Measurements from ENCODE around the gene HTRA2. TPM values are rescaled to one million over a fixed set of nuclear protein-coding genes. Genes with fewer than 3 reads are reported as not detected.

Gene HTRA2
- total and polyA plus RNA-seq, 3 experiments from 2014 or later = 26.0 to 82.1 (median 81.0) TPM

- H3K36me3 Mint-ChIP-seq = no peaks in the 10 kb centered on the region
- POLR2A ChIA-PET = no interaction called here
- H3K9me3 ChIP-seq (ENCODE audit: low read length) = no peaks in the 10 kb centered on the region
- H3K27me3 Mint-ChIP-seq = peaks cover 29 to 56% of the 10 kb centered on the region in 2 donors
- H3K36me3 ChIP-seq (ENCODE audit: insufficient read depth, low read length) = no peaks in the 10 kb centered on the region
- DNase-seq = no peak
- no peaks in the 10 kb centered on the region for H3K4me1 ChIP-seq (ENCODE audit: insufficient read depth, low read length)
- H3K27me3 ChIP-seq (ENCODE audit: insufficient read depth, low read length, poor library complexity, severe bottlenecking) = peaks cover 10% of the 10 kb centered on the region
- H3K4me3 Mint-ChIP-seq = no peak overlapping the region
- peaks cover 0 to 2% (median under 1%) of the 10 kb centered on the region in 3 donors for H3K4me1 Mint-ChIP-seq
- no peak overlapping the region for H3K27ac Mint-ChIP-seq
- H3K9me3 Mint-ChIP-seq = no peaks in the 10 kb centered on the region
- CTCF ChIA-PET = no interaction called here
- no peak overlapping the region for H3K27ac ChIP-seq (ENCODE audit: low read depth, low read length)
- no peak overlapping the region for H3K4me3 ChIP-seq (ENCODE audit: low read length)
Observed at GRCh38 chr2:74542978-74543377, 13.2 kb downstream of the HTRA2 start.

GRCh38 chr2:74544634-74545033 lies 14.9 kb downstream of the HTRA2 start:
- H3K4me1 ChIP-seq (ENCODE audit: insufficient read depth, low read length) = peaks cover 10% of the 10 kb centered on the region
- no peak overlapping the region for H3K27ac ChIP-seq (ENCODE audit: low read depth, low read length)
- Mint-ChIP-seq H3K4me1 (peaks cover 3 to 12% (median 7%) of the 10 kb centered on the region in 3 donors), H3K9me3 (no peaks in the 10 kb centered on the region), H3K4me3 (no peak overlapping the region), H3K27ac (peak overlapping the region in 1 of 8 donors; percentile 1), H3K27me3 (peaks cover 33 to 50% of the 10 kb centered on the region in 2 donors), H3K36me3 (no peaks in the 10 kb centered on the region)
- DNase-seq = no peak
- H3K4me3 ChIP-seq (ENCODE audit: low read length) = no peak overlapping the region
- ChIA-PET CTCF (interaction anchor here (0.8 to 3.9 kb wide), 4 partner anchors 41 to 63 kb away, joined by 3 to 16 read pairs (median 3); partner anchors contain the start of genes CCDC142 and TTC31), POLR2A (no interaction called here)
- H3K9me3 ChIP-seq (ENCODE audit: low read length) = no peaks in the 10 kb centered on the region
- no peaks in the 10 kb centered on the region for H3K36me3 ChIP-seq (ENCODE audit: insufficient read depth, low read length)
- H3K27me3 ChIP-seq (ENCODE audit: insufficient read depth, low read length, poor library complexity, severe bottlenecking) = peaks cover 26% of the 10 kb centered on the region

GRCh38 chr2:74546004-74546403 lies 16.3 kb downstream of the HTRA2 start:
- Mint-ChIP-seq H3K4me1 (peaks cover 3 to 13% (median 7%) of the 10 kb centered on the region in 3 donors), H3K4me3 (no peak overlapping the region), H3K27me3 (peaks cover 34 to 56% of the 10 kb centered on the region in 2 donors), H3K9me3 (no peaks in the 10 kb centered on the region), H3K36me3 (no peaks in the 10 kb centered on the region), H3K27ac (no peak overlapping the region)
- Histone ChIP-seq H3K9me3 (ENCODE audit: low read length) (no peaks in the 10 kb centered on the region), H3K4me1 (ENCODE audit: insufficient read depth, low read length) (peaks cover 12% of the 10 kb centered on the region), H3K27ac (ENCODE audit: low read depth, low read length) (no peak overlapping the region), H3K36me3 (ENCODE audit: insufficient read depth, low read length) (no peaks in the 10 kb centered on the region), H3K4me3 (ENCODE audit: low read length) (no peak overlapping the region), H3K27me3 (ENCODE audit: insufficient read depth, low read length, poor library complexity, severe bottlenecking) (peaks cover 31% of the 10 kb centered on the region)
- ChIA-PET POLR2A (interaction anchor here (0.6 kb wide), 1 partner anchor 35 kb away, joined by 7 read pairs; no protein-coding TSS in a partner anchor), CTCF (interaction anchor here (1.2 to 3.9 kb wide), 3 partner anchors 56 to 296 kb away, joined by 3 to 16 read pairs (median 3); partner anchors contain the start of genes CCDC142 and TTC31)
- DNase-seq = no peak

GRCh38 chr2:74548285-74548899 lies 18.7 kb downstream of the HTRA2 start:
- no peaks in the 10 kb centered on the region for H3K9me3 ChIP-seq (ENCODE audit: low read length)
- H3K4me1 Mint-ChIP-seq = peaks cover 6 to 13% (median 7%) of the 10 kb centered on the region in 3 donors
- no peak overlapping the region for H3K27ac ChIP-seq (ENCODE audit: low read depth, low read length)
- H3K4me3 Mint-ChIP-seq = peak overlapping the region; percentile 28 to 77 (median 57)
- peaks cover 12% of the 10 kb centered on the region for H3K4me1 ChIP-seq (ENCODE audit: insufficient read depth, low read length)
- H3K36me3 Mint-ChIP-seq = no peaks in the 10 kb centered on the region
- H3K4me3 ChIP-seq (ENCODE audit: low read length) = peak overlapping the region; percentile 12
- POLR2A ChIA-PET = no interaction called here
- H3K27me3 ChIP-seq (ENCODE audit: insufficient read depth, low read length, poor library complexity, severe bottlenecking) = peaks cover 24% of the 10 kb centered on the region
- no peaks in the 10 kb centered on the region for H3K36me3 ChIP-seq (ENCODE audit: insufficient read depth, low read length)
- CTCF ChIA-PET = no interaction called here
- peaks cover 0 to 2% (median 0%) of the 10 kb centered on the region in 5 donors for H3K9me3 Mint-ChIP-seq
- no peak for DNase-seq
- no peak overlapping the region for H3K27ac Mint-ChIP-seq
- peaks cover 37 to 48% of the 10 kb centered on the region in 2 donors for H3K27me3 Mint-ChIP-seq

GRCh38 chr2:74548900-74549826 lies 19.4 kb downstream of the HTRA2 start:
- Histone ChIP-seq H3K4me3 (ENCODE audit: low read length) (peak overlapping the region; percentile 32), H3K27ac (ENCODE audit: low read depth, low read length) (no peak overlapping the region), H3K4me1 (ENCODE audit: insufficient read depth, low read length) (peaks cover 12% of the 10 kb centered on the region), H3K9me3 (ENCODE audit: low read length) (no peaks in the 10 kb centered on the region), H3K36me3 (ENCODE audit: insufficient read depth, low read length) (no peaks in the 10 kb centered on the region), H3K27me3 (ENCODE audit: insufficient read depth, low read length, poor library complexity, severe bottlenecking) (peaks cover 24% of the 10 kb centered on the region)
- Mint-ChIP-seq H3K9me3 (peaks cover 0 to 2% (median 0%) of the 10 kb centered on the region in 5 donors), H3K4me3 (peak overlapping the region in 6 of 7 donors; percentile 17 to 66 (median 42)), H3K27ac (peak overlapping the region in 2 of 8 donors; percentile 12 to 66), H3K36me3 (no peaks in the 10 kb centered on the region), H3K4me1 (peaks cover 9 to 16% (median 11%) of the 10 kb centered on the region in 3 donors), H3K27me3 (peaks cover 35 to 47% of the 10 kb centered on the region in 2 donors)
- POLR2A ChIA-PET = no interaction called here
- CTCF ChIA-PET = no interaction called here
- DNase-seq = no peak

- peak overlapping the region in 4 of 7 donors; percentile 9 to 61 (median 26) for H3K4me3 Mint-ChIP-seq
- H3K9me3 Mint-ChIP-seq = peaks cover 0 to 2% (median 0%) of the 10 kb centered on the region in 5 donors
- H3K36me3 Mint-ChIP-seq = peaks cover 0 to 7% (median 0%) of the 10 kb centered on the region in 3 donors
- H3K9me3 ChIP-seq (ENCODE audit: low read length) = no peaks in the 10 kb centered on the region
- peaks cover 32 to 44% of the 10 kb centered on the region in 2 donors for H3K27me3 Mint-ChIP-seq
- ChIA-PET CTCF (no interaction called here), POLR2A (no interaction called here)
- H3K27ac Mint-ChIP-seq = peak overlapping the region in 2 of 8 donors; percentile 8 to 12
- H3K27me3 ChIP-seq (ENCODE audit: insufficient read depth, low read length, poor library complexity, severe bottlenecking) = peaks cover 24% of the 10 kb centered on the region
- H3K36me3 ChIP-seq (ENCODE audit: insufficient read depth, low read length) = no peaks in the 10 kb centered on the region
- DNase-seq = no peak
- no peak overlapping the region for H3K4me3 ChIP-seq (ENCODE audit: low read length)
- peaks cover 13% of the 10 kb centered on the region for H3K4me1 ChIP-seq (ENCODE audit: insufficient read depth, low read length)
- H3K27ac ChIP-seq (ENCODE audit: low read depth, low read length) = no peak overlapping the region
- H3K4me1 Mint-ChIP-seq = peaks cover 11 to 23% (median 11%) of the 10 kb centered on the region in 3 donors
Observed at GRCh38 chr2:74550231-74550630, 20.5 kb downstream of the HTRA2 start.

GRCh38 chr2:74551530-74551929 lies 21.8 kb downstream of the HTRA2 start:
- H3K9me3 ChIP-seq (ENCODE audit: low read length) = no peaks in the 10 kb centered on the region
- peaks cover 31 to 38% of the 10 kb centered on the region in 2 donors for H3K27me3 Mint-ChIP-seq
- H3K36me3 ChIP-seq (ENCODE audit: insufficient read depth, low read length) = no peaks in the 10 kb centered on the region
- no peak overlapping the region for H3K27ac Mint-ChIP-seq
- DNase-seq = no peak
- H3K4me1 Mint-ChIP-seq = peaks cover 11 to 36% (median 17%) of the 10 kb centered on the region in 3 donors
- CTCF ChIA-PET = interaction anchor here (0.7 to 1.5 kb wide), 2 partner anchors 19 to 68 kb away, joined by 3 to 5 read pairs; partner anchors contain the start of genes CCDC142 and TTC31
- peaks cover 0 to 2% (median 0%) of the 10 kb centered on the region in 5 donors for H3K9me3 Mint-ChIP-seq
- H3K4me3 ChIP-seq (ENCODE audit: low read length) = no peak overlapping the region
- peaks cover 0 to 15% (median 0%) of the 10 kb centered on the region in 3 donors for H3K36me3 Mint-ChIP-seq
- H3K4me3 Mint-ChIP-seq = peak overlapping the region in 1 of 7 donors; percentile 89
- H3K4me1 ChIP-seq (ENCODE audit: insufficient read depth, low read length) = peaks cover 20% of the 10 kb centered on the region
- POLR2A ChIA-PET = no interaction called here
- peaks cover 24% of the 10 kb centered on the region for H3K27me3 ChIP-seq (ENCODE audit: insufficient read depth, low read length, poor library complexity, severe bottlenecking)
- H3K27ac ChIP-seq (ENCODE audit: low read depth, low read length) = no peak overlapping the region

Measured in CD8-positive, alpha-beta memory T cell (primary cell).